ENCODE results near the gene BRSK1. TPM values are rescaled to one million over a fixed set of nuclear protein-coding genes. Genes with fewer than 3 reads are reported as not detected.
"Not testable (repeated sequence)": the region's sequence is repeated elsewhere in the genome, so short reads cannot be mapped to it uniquely, and the experiment has no call there.

BRSK1 gene
- polyA plus RNA-seq, 1 donor: 9.7 TPM

DNA sequence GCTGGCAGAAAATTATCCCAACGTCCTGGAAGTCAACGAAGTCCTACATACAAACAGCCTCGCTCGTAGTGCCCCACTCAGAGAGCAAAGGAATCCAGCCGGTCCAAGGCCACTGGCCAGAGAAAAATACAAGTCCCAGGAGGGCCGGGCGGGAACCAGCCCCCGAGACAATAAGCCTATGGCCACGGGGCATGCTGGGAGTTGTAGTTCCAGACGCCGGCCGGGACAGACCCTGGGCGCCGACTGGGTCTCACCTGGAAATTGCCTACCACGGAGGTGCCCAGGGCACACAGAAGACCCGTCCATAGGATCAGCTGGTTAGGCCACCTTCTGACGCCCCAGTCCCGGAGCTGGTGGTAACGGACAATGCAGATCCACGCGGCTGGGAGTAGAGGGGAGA lies 36.0 kb downstream of the BRSK1 start:
- Histone ChIP-seq H3K4me3 (ENCODE audit: low read length) (peak overlapping the region; percentile 54), H3K36me3 (ENCODE audit: control insufficient read depth, insufficient read depth, low read length) (peaks cover 19% of the 10 kb centered on the region), H3K27ac (ENCODE audit: low read length) (no peak overlapping the region), H3K27me3 (ENCODE audit: control insufficient read depth, insufficient read depth, low read length) (no peaks in the 10 kb centered on the region), H3K4me1 (ENCODE audit: control insufficient read depth, insufficient read depth, low read length) (peaks cover 31% of the 10 kb centered on the region), H3K9me3 (ENCODE audit: control insufficient read depth, low read depth, low read length) (peaks cover 9% of the 10 kb centered on the region)
- peak; percentile 36 to 43 for DNase-seq
- WGBS (ENCODE audit: insufficient coverage, low lambda C conversion rate): no CpG with 5 or more reads among the region's 21 CpGs

- 60% methylated on average over 1 of the region's 8 CpGs for WGBS (ENCODE audit: insufficient coverage, low lambda C conversion rate)
- H3K4me3 ChIP-seq (ENCODE audit: low read length): peak overlapping the region; percentile 54
Observed at GRCh38 chr19:55320844-55321419, 37.1 kb downstream of the BRSK1 start.

DNA sequence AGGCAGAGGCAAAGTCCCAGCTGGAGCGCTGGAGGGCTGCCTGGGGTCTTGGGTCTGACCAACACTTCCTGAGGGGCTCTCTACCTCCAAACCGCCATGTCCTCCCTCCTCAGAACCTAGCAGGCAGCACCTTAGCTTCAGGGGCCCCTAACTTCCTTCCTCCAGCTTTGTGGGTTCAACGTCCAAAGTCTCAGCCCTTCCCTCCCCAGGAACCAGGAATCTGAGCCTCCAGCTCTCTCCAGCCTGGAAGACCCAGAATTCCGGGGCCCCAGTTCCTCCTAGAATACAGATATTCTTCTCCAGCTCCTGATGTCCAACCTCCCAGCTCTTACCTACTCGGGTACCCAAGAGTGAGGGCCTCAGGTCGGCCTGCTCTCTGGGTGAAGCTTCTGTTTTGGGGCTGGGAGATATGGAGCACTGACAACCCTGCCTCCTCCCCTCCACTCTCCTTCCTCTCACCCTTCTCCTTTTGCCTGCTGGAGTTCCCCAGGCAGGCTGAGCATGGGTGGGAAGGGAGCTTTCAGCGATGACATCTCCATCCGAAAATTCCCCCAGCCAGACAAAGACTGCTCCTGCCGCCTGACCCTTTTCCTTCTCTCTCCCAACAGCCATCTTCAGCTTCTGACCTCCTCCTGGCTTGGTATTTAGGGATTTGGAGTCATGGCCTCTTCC lies 37.8 kb downstream of the BRSK1 start:
- Histone ChIP-seq H3K4me1 (ENCODE audit: control insufficient read depth, insufficient read depth, low read length) (peaks cover 31% of the 10 kb centered on the region), H3K36me3 (ENCODE audit: control insufficient read depth, insufficient read depth, low read length) (peaks cover 8% of the 10 kb centered on the region), H3K9me3 (ENCODE audit: control insufficient read depth, low read depth, low read length) (peaks cover 7% of the 10 kb centered on the region), H3K4me3 (ENCODE audit: low read length) (peak overlapping the region; percentile 54), H3K27me3 (ENCODE audit: control insufficient read depth, insufficient read depth, low read length) (no peaks in the 10 kb centered on the region), H3K27ac (ENCODE audit: low read length) (peak overlapping the region; percentile 89)
- DNase-seq: peak; percentile 79 to 91
- no CpG with 5 or more reads among the region's 9 CpGs for WGBS (ENCODE audit: insufficient coverage, low lambda C conversion rate)

More at GRCh38 chr19:55320844-55321419, 37.1 kb downstream of the BRSK1 start:
- peaks cover 9% of the 10 kb centered on the region for H3K9me3 ChIP-seq (ENCODE audit: control insufficient read depth, low read depth, low read length)
- peaks cover 31% of the 10 kb centered on the region for H3K4me1 ChIP-seq (ENCODE audit: control insufficient read depth, insufficient read depth, low read length)
- H3K36me3 ChIP-seq (ENCODE audit: control insufficient read depth, insufficient read depth, low read length): peaks cover 15% of the 10 kb centered on the region
- DNase-seq: no peak
- no peaks in the 10 kb centered on the region for H3K27me3 ChIP-seq (ENCODE audit: control insufficient read depth, insufficient read depth, low read length)
- peak overlapping the region; percentile 89 for H3K27ac ChIP-seq (ENCODE audit: low read length)

DNA sequence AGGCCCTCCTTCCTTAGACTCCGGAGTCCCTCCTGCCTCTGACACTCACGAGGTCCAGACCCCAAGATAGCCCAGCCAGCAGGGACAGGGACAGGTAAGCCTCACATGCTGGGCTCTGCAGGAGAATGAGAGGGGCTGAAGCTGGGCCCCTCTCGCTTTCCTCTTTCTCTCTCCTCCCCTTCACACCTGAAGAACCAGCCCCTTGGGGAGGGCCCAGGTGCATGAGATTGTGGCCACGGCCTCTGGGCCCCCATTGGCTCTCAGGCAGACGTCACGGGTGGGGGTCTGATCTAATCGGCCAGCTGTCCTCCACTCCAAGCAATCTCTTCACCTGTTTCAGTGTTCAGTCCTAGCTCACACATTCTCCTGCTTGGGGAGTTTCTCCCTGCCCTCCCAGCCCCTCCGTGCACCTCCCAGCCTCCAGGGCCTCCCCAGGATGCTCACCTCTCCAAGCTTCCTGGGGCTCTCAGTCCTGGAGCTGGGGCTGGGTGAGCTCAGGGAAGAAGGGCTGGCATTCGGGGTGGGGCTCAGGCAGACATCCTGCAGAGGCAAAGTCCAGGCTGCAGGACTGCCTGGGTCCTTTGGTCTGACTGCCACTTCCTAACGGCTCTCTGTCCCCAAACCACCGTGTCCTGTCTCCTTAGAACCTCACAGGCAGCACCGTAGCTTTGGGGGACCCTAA lies 38.5 kb downstream of the BRSK1 start:
- Histone ChIP-seq H3K4me3 (ENCODE audit: low read length) (peak overlapping the region; percentile 54), H3K4me1 (ENCODE audit: control insufficient read depth, insufficient read depth, low read length) (peaks cover 31% of the 10 kb centered on the region), H3K9me3 (ENCODE audit: control insufficient read depth, low read depth, low read length) (peaks cover 5% of the 10 kb centered on the region), H3K27ac (ENCODE audit: low read length) (peak overlapping the region; percentile 89), H3K36me3 (ENCODE audit: control insufficient read depth, insufficient read depth, low read length) (peaks cover 4% of the 10 kb centered on the region), H3K27me3 (ENCODE audit: control insufficient read depth, insufficient read depth, low read length) (no peaks in the 10 kb centered on the region)
- peak; percentile 74 to 88 for DNase-seq
- WGBS (ENCODE audit: insufficient coverage, low lambda C conversion rate): no CpG with 5 or more reads among the region's 12 CpGs

- no CpG with 5 or more reads among the region's 6 CpGs for WGBS (ENCODE audit: insufficient coverage, low lambda C conversion rate)
- peaks cover 33% of the 10 kb centered on the region for H3K4me1 ChIP-seq (ENCODE audit: control insufficient read depth, insufficient read depth, low read length)
- DNase-seq: no peak
- no peak overlapping the region for H3K4me3 ChIP-seq (ENCODE audit: low read length)
- no peak overlapping the region for H3K27ac ChIP-seq (ENCODE audit: low read length)
- no peaks in the 10 kb centered on the region for H3K36me3 ChIP-seq (ENCODE audit: control insufficient read depth, insufficient read depth, low read length)
- H3K9me3 ChIP-seq (ENCODE audit: control insufficient read depth, low read depth, low read length): peaks cover 5% of the 10 kb centered on the region
- no peaks in the 10 kb centered on the region for H3K27me3 ChIP-seq (ENCODE audit: control insufficient read depth, insufficient read depth, low read length)
Observed at GRCh38 chr19:55324662-55325061, 40.9 kb downstream of the BRSK1 start.

DNA sequence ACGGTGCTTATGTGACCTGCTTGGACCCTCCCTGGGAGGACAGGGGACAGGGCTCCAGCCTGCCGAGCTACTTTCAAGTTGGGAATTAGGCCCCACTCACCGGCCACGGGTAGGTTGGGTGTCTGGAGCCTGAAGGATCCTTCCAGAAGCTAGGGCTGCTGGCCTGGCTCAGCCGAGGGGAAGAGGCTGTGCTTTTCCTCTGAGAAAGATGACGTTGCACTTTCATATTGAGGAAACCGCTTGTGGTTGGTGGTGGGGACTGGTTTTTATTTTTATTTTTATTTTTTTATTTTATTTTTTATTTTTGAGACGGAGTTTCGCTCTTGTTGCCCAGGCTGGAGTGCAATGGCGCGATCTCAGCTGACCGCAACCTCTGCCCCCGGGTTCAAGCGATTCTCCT lies 41.4 kb downstream of the BRSK1 start, which contains the start of gene TMEM150B:
Gene TMEM150B, minus strand, starts transcription at position 170 of the 400 bp plus-strand sequence. CDS start 4,305 bp downstream, outside the sequence.
- Histone ChIP-seq H3K4me3 (ENCODE audit: low read length) (no peak within 1 kb of the TSS), H3K9me3 (ENCODE audit: control insufficient read depth, low read depth, low read length) (peaks cover 5% of the 10 kb centered on the region), H3K4me1 (ENCODE audit: control insufficient read depth, insufficient read depth, low read length) (peaks cover 28% of the 10 kb centered on the region), H3K27ac (ENCODE audit: low read length) (peak within 1 kb of the TSS; percentile 8), H3K27me3 (ENCODE audit: control insufficient read depth, insufficient read depth, low read length) (no peaks in the 10 kb centered on the region), H3K36me3 (ENCODE audit: control insufficient read depth, insufficient read depth, low read length) (no peaks in the 10 kb centered on the region)
- 100% methylated on average over 4 of the region's 14 CpGs for WGBS (ENCODE audit: insufficient coverage, low lambda C conversion rate)
- no peak for DNase-seq

DNA sequence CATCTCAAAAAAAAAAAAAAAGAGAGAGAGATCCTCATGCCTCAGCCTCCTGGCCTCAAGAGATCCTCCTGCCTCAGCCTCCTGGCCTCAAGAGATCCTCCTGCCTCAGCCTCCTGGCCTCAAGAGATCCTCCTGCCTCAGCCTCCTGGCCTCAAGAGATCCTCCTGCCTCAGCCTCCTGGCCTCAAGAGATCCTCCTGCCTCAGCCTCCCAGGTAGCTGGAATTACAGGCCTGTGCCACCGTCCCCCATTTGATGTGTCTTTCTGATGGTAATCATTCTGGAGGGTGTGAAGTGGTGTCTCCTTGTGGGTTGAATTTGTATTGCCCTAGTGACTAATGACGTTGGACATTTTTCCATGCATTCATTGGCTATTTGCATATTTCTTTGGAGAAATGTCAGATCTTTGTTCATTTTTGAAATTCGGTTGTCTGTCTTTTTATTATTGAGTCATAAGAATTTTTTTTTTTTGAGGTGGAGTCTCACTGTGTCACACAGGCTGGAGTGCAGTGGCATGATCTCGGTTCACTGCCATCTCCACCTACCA lies 45.0 kb downstream of the BRSK1 start:
- H3K9me3 ChIP-seq (ENCODE audit: control insufficient read depth, low read depth, low read length); H3K4me3 ChIP-seq (ENCODE audit: low read length); H3K27me3 ChIP-seq (ENCODE audit: control insufficient read depth, insufficient read depth, low read length); H3K27ac ChIP-seq (ENCODE audit: low read length); DNase-seq; H3K36me3 ChIP-seq (ENCODE audit: control insufficient read depth, insufficient read depth, low read length): not testable (repeated sequence)
- 95% methylated on average over 2 of the region's 4 CpGs for WGBS (ENCODE audit: insufficient coverage, low lambda C conversion rate)
- H3K4me1 ChIP-seq (ENCODE audit: control insufficient read depth, insufficient read depth, low read length): peaks cover 14% of the 10 kb centered on the region

GRCh38 chr19:55329791-55330190 lies 46.0 kb downstream of the BRSK1 start:
- not testable (repeated sequence) for DNase-seq; H3K4me3 ChIP-seq (ENCODE audit: low read length); H3K9me3 ChIP-seq (ENCODE audit: control insufficient read depth, low read depth, low read length); H3K27me3 ChIP-seq (ENCODE audit: control insufficient read depth, insufficient read depth, low read length); H3K36me3 ChIP-seq (ENCODE audit: control insufficient read depth, insufficient read depth, low read length); H3K27ac ChIP-seq (ENCODE audit: low read length)
- peaks cover 21% of the 10 kb centered on the region for H3K4me1 ChIP-seq (ENCODE audit: control insufficient read depth, insufficient read depth, low read length)
- no CpG with 5 or more reads among the region's 6 CpGs for WGBS (ENCODE audit: insufficient coverage, low lambda C conversion rate)

- no peak overlapping the region for H3K4me3 ChIP-seq (ENCODE audit: low read length)
- H3K36me3 ChIP-seq (ENCODE audit: control insufficient read depth, insufficient read depth, low read length): no peaks in the 10 kb centered on the region
- peak overlapping the region; percentile 92 for H3K27ac ChIP-seq (ENCODE audit: low read length)
- WGBS (ENCODE audit: insufficient coverage, low lambda C conversion rate): no CpG with 5 or more reads among the region's 11 CpGs
- H3K27me3 ChIP-seq (ENCODE audit: control insufficient read depth, insufficient read depth, low read length): no peaks in the 10 kb centered on the region
- peaks cover 19% of the 10 kb centered on the region for H3K4me1 ChIP-seq (ENCODE audit: control insufficient read depth, insufficient read depth, low read length)
- H3K9me3 ChIP-seq (ENCODE audit: control insufficient read depth, low read depth, low read length): peaks cover 3% of the 10 kb centered on the region
- peak; percentile 96 to 99 for DNase-seq
Observed at GRCh38 chr19:55333870-55334269, 50.1 kb downstream of the BRSK1 start.

GRCh38 chr19:55336101-55336500 lies 52.3 kb downstream of the BRSK1 start:
- Histone ChIP-seq H3K27ac (ENCODE audit: low read length) (no peak overlapping the region), H3K4me1 (ENCODE audit: control insufficient read depth, insufficient read depth, low read length) (peaks cover 24% of the 10 kb centered on the region), H3K27me3 (ENCODE audit: control insufficient read depth, insufficient read depth, low read length) (no peaks in the 10 kb centered on the region), H3K9me3 (ENCODE audit: control insufficient read depth, low read depth, low read length) (peaks cover 2% of the 10 kb centered on the region), H3K4me3 (ENCODE audit: low read length) (no peak overlapping the region), H3K36me3 (ENCODE audit: control insufficient read depth, insufficient read depth, low read length) (no peaks in the 10 kb centered on the region)
- no CpG with 5 or more reads among the region's 7 CpGs for WGBS (ENCODE audit: insufficient coverage, low lambda C conversion rate)
- DNase-seq: no peak
